Panc1 (cell line): ENCODE measurements around the gene ZNF385C. TPM values are rescaled to one million over a fixed set of nuclear protein-coding genes. Genes with fewer than 3 reads are reported as not detected.

Experiments
- ATAC-seq: fragments of 200-7000 bp; cut with Tn5 transposase; 2 replicates; pipeline ENCODE4 v1.9.1; 2020; ENCODE audit warnings: mild to moderate bottlenecking, moderate library complexity
- BruUV-seq: library from RNA; stranded (reverse); fragments of 400-500 nt; replicated peaks from 2 replicates; lab custom pipeline; 2021; lab: Mats Ljungman, UMichigan
- CTCF ChIA-PET: fragments of 300-600 bp; sonication (Branson Sonifier 250); formaldehyde crosslinking; loops from one replicate; lab custom pipeline; 2022; ENCODE audit warnings: antibody characterized with exemption; lab: Charles Lee
- POLR2A ChIA-PET: fragments of 300-600 bp; sonication (Branson Sonifier 250); formaldehyde crosslinking; loops from one replicate; lab custom pipeline; 2022; ENCODE audit warnings: antibody characterized with exemption; lab: Charles Lee
- DNase-seq: peaks from one replicate; pipeline ENCODE4 v3.0.0-alpha.2; 2010; ENCODE audit warnings: low read depth, low spot score
- H3K27ac ChIP-seq: 2 replicates; pipeline ENCODE4 v1.5.1; 2011; ENCODE audit warnings: mild to moderate bottlenecking, low read length, inconsistent platforms
- H3K27me3 ChIP-seq: fragments of 200-500 bp; sonication (Bioruptor generic); 2 replicates; pipeline ENCODE4 v1.6.0; 2014; ENCODE audit warnings: low read length, inconsistent platforms; ENCODE audit not compliant: control insufficient read depth, insufficient read depth
- H3K36me3 ChIP-seq: fragments of 200-500 bp; sonication (Bioruptor generic); 2 replicates; pipeline ENCODE4 v1.5.1; 2014; ENCODE audit warnings: inconsistent platforms, mild to moderate bottlenecking, low read length, moderate library complexity; ENCODE audit not compliant: control insufficient read depth, insufficient read depth
- H3K4me1 ChIP-seq: 2 replicates; pipeline ENCODE4 v1.5.1; 2011; ENCODE audit warnings: inconsistent platforms, mild to moderate bottlenecking, low read length, moderate library complexity; ENCODE audit not compliant: control insufficient read depth, insufficient read depth
- H3K4me3 ChIP-seq, 2 experiments: 2 replicates each; pipeline ENCODE4 v1.5.1; 2011 to 2012; ENCODE audit warnings: low read depth in 2 of 2, low read length in 2 of 2, mild to moderate bottlenecking in 2 of 2, inconsistent platforms in 1 of 2, moderate library complexity in 1 of 2
- H3K9me3 ChIP-seq: fragments of 200-500 bp; sonication (Bioruptor generic); 2 replicates; pipeline ENCODE4 v1.5.1; 2014; ENCODE audit warnings: low read depth, mild to moderate bottlenecking, inconsistent platforms, low read length, moderate library complexity; ENCODE audit not compliant: control insufficient read depth, insufficient read depth
- CTCF ChIP-seq: fragments of 450-650 bp; IDR thresholded peaks from 2 replicates; pipeline ENCODE4 v1.5.1; 2017; ENCODE audit warnings: mild to moderate bottlenecking
- POLR2AphosphoS5 ChIP-seq: IDR thresholded peaks from 2 replicates; pipeline ENCODE4 v1.6.1; 2012; ENCODE audit warnings: mild to moderate bottlenecking, low read depth, low read length, moderate library complexity
- SIN3A ChIP-seq: IDR thresholded peaks from 2 replicates; pipeline ENCODE4 v1.6.1; 2012; ENCODE audit warnings: low read depth, mild to moderate bottlenecking, low read length, moderate library complexity, borderline replicate concordance; ENCODE audit not compliant: insufficient read depth
- TCF7L2 ChIP-seq: IDR thresholded peaks from 2 replicates; pipeline ENCODE4 v1.6.1; 2011; ENCODE audit warnings: mild to moderate bottlenecking, low read depth, low read length, inconsistent platforms
- in situ Hi-C: cut with HindIII; loops from 2 replicates; pipeline ENCODE4 v1.10.0; 2016; ENCODE audit warnings: low sequenced_read_pairs, low pct_unique_long_range_greater_than_20kb
- intact Hi-C: fragments of 100-400 bp; cut with micrococcal nuclease; formaldehyde crosslinking; loops from one replicate; pipeline ENCODE4 v1.10.0; 2022; ENCODE audit not compliant: unreplicated experiment
- total RNA-seq: library from RNA; stranded (reverse); gene quantifications from one replicate; pipeline ENCODE4 v1.2.1, GENCODE V29; 2021; ENCODE audit not compliant: unreplicated experiment
- TF ChIP-seq, protein P1 (sequence below), 2 experiments: IDR thresholded peaks; 2 replicates each; pipeline ENCODE4 v1.6.1; 2011 to 2012; ENCODE audit warnings: low read depth in 2 of 2, control low read depth in 1 of 2, low read length in 1 of 2, mild to moderate bottlenecking in 1 of 2, moderate library complexity in 1 of 2; ENCODE audit not compliant: insufficient read depth in 1 of 2

ZNF385C gene
- total RNA-seq, 1 experiment from 2014 or later, result 0.21 TPM

DNA sequence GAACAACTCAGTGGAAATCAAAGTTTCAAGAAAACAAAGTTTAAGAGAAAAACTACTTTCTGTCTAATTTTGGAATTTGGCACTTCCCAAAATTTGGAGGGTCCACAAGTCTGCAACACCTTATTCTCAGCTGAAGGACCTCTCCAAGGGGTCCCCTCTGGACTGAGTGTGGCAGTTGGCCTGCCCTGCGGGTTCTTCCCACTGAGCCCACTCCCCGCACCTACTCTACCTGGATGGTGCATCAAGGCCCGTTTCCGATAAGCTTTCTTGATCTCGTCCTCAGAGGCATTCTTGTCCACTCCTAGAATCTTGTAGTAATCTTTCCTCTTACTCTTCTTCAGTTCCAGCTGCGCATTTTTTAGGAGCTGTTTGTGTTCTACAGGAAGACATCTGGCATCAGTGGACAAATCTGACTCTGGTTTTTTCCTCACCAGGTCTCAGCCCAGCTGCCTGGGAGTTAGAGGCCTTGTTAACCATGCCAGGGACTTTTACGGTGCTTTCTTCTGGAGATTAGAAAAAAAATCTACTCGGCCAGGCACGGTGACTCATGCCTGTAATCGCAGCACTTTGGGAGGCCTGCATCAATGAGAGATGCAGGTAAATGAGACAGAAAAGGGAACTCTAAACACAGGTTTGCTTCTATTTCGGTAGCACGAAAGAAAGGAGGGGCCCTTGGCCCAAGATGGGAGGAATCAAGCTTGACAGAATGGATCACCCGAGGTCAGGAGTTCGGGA, 116.1 kb downstream of the ZNF385C start:
- DNase-seq (no peak), ATAC-seq (no peak)
- Histone ChIP-seq H3K9me3 (no peaks in the 10 kb centered on the region), H3K27me3 (no peaks in the 10 kb centered on the region), H3K4me3 (no peak overlapping the region), H3K27ac (no peak overlapping the region), H3K36me3 (peaks cover 9% of the 10 kb centered on the region), H3K4me1 (no peaks in the 10 kb centered on the region)
- POLR2A ChIA-PET, result interaction anchor here (0.7 kb wide), 1 partner anchor 9 kb away, joined by 3 read pairs; no protein-coding TSS in a partner anchor
- intact Hi-C loops (no loop called here), in situ Hi-C loops (no loop called here)
- TF ChIP-seq TCF7L2 (no peak), SIN3A (no peak), POLR2AphosphoS5 (no peak), CTCF (no peak)
- TF ChIP-seq, protein P1, sequence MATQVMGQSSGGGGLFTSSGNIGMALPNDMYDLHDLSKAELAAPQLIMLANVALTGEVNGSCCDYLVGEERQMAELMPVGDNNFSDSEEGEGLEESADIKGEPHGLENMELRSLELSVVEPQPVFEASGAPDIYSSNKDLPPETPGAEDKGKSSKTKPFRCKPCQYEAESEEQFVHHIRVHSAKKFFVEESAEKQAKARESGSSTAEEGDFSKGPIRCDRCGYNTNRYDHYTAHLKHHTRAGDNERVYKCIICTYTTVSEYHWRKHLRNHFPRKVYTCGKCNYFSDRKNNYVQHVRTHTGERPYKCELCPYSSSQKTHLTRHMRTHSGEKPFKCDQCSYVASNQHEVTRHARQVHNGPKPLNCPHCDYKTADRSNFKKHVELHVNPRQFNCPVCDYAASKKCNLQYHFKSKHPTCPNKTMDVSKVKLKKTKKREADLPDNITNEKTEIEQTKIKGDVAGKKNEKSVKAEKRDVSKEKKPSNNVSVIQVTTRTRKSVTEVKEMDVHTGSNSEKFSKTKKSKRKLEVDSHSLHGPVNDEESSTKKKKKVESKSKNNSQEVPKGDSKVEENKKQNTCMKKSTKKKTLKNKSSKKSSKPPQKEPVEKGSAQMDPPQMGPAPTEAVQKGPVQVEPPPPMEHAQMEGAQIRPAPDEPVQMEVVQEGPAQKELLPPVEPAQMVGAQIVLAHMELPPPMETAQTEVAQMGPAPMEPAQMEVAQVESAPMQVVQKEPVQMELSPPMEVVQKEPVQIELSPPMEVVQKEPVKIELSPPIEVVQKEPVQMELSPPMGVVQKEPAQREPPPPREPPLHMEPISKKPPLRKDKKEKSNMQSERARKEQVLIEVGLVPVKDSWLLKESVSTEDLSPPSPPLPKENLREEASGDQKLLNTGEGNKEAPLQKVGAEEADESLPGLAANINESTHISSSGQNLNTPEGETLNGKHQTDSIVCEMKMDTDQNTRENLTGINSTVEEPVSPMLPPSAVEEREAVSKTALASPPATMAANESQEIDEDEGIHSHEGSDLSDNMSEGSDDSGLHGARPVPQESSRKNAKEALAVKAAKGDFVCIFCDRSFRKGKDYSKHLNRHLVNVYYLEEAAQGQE (IDR thresholded peaks at IDR 0.05; ENCODE audit: insufficient read depth in 1 of 2, low read depth in 2 of 2, low read length in 1 of 2), result no peak
- CTCF ChIA-PET, result no interaction called here
- no TSS peak for BruUV-seq

DNA sequence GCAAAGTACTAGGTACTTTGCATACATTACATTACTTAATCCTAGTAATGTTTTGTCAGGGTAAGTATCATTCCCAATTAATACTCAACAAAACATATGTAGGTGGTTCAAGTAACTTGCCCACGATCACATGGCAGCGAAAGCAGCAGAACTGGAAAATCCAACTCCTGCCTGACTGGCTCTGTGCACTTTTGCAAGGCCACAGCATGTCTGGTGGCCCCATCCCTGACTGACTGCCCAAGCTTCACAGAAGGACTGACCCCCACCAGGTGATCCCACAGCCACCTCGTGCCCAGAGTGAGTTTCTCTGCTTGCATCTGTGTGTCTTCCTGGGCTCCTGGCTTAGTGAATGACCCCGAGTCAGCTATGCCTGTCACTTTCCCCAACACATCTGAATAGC, 120.3 kb downstream of the ZNF385C start:
- BruUV-seq, result no TSS peak
- POLR2A ChIA-PET, result no interaction called here
- Histone ChIP-seq H3K4me1 (peaks cover 7% of the 10 kb centered on the region), H3K36me3 (peaks cover 3% of the 10 kb centered on the region; the same call in 1 of the 2 replicates), H3K27me3 (no peaks in the 10 kb centered on the region), H3K27ac (no peak overlapping the region), H3K4me3 (no peak overlapping the region), H3K9me3 (no peaks in the 10 kb centered on the region)
- intact Hi-C loops (no loop called here), in situ Hi-C loops (no loop called here)
- CTCF ChIA-PET, result no interaction called here
- DNase-seq, result no peak
- no peak for TF ChIP-seq SIN3A
- TF ChIP-seq, protein P1 (IDR thresholded peaks at IDR 0.05; ENCODE audit: insufficient read depth in 1 of 2, low read depth in 2 of 2, low read length in 1 of 2), result no peak
- no peak for TF ChIP-seq TCF7L2
- TF ChIP-seq CTCF, result no peak
- TF ChIP-seq POLR2AphosphoS5, result no peak
- ATAC-seq, result no peak
